NCI-H1694 treated with DMSO at 0.1 percent for 48 hours (cell line): Measurements from ENCODE around the gene CD6.

Experiments used
- DNase-seq: peaks from one replicate; lab custom pipeline; 2025; lab: John Stamatoyannopoulos, UW

CD6 gene

GRCh38 chr11:60934790-60935605 lies 36.5 kb upstream of the CD6 start:
- no peak for DNase-seq

- no peak for DNase-seq
Measured at GRCh38 chr11:60935676-60936442, 35.6 kb upstream of the CD6 start.

GRCh38 chr11:60936467-60937143 lies 34.9 kb upstream of the CD6 start:
- no peak for DNase-seq

GRCh38 chr11:60937144-60937527 lies 34.3 kb upstream of the CD6 start:
- no peak for DNase-seq

DNA sequence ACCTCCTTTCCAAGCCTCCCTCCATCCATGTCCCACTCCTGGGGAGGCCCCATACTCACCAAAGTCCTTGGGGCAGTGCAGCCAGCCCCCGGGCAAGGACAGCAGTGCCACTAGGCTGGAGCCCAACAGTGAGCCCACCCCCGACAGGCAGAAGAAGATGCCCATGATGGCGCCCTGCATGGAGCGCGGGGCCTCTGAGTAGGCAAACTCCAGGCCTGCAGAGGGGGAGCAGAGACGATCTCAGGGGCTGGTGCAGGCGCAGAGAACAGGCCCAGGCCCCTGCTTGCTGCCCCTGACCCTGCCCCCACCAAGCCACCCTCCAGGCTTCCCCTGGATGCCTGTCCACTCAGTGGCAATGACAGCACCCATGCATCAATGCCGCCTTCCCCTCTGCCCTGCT lies 33.7 kb upstream of the CD6 start:
- DNase-seq = no peak

DNA sequence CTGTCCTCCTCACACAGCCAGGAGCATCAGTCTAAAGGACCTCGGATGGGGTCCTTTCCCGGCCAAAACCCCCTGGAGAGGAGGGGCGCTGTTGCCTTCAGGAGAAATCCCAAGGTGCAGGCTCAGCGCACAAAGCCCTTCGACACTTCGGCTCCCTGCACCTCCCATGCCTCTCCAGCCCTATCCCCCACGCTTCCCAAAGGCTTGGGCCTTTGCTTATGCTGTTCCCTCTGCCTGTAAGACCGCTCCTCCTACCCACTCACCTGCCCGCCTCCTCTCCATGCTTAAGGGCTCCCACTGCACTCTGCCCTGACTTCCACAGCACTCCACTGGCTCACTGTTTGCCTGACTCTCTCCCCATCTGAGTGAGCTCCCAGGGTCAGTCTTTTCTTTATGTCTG lies 33.0 kb upstream of the CD6 start:
- DNase-seq = no peak

GRCh38 chr11:60939301-60939700 lies 32.2 kb upstream of the CD6 start:
- no peak for DNase-seq

GRCh38 chr11:60939855-60940254 lies 31.6 kb upstream of the CD6 start:
- DNase-seq = no peak

- DNase-seq = no peak
Measured at GRCh38 chr11:60941371-60942119, 29.9 kb upstream of the CD6 start.

GRCh38 chr11:60942219-60942618 lies 29.3 kb upstream of the CD6 start:
- no peak for DNase-seq

DNA sequence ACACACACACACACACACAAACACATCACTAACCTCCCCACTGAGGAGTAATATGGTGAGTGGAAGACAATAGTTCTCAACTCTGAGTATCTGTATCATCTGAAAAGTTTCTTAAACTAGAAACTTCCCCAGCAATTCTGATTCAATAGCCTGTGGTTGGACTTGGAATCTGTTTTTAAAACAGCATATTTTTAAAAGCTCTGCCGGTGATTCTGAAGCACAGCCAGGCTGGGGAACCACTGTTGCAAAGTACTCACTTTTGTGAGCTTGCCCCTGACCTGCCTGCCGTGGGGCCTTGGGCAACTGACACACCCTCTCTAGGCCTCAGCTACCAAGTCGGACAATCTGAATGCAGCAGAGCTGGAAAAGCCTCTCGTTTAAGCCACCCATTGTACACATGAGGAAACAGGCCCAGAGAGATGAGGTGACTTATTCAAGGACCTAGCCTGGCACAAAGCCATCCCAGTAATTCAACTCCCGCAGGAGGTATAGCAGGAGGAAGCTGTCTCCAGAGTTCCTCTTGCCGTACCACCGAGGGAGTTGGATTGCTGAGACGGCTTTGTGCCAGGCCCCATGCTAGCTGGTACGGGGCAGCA lies 28.4 kb upstream of the CD6 start:
- DNase-seq = no peak

DNA sequence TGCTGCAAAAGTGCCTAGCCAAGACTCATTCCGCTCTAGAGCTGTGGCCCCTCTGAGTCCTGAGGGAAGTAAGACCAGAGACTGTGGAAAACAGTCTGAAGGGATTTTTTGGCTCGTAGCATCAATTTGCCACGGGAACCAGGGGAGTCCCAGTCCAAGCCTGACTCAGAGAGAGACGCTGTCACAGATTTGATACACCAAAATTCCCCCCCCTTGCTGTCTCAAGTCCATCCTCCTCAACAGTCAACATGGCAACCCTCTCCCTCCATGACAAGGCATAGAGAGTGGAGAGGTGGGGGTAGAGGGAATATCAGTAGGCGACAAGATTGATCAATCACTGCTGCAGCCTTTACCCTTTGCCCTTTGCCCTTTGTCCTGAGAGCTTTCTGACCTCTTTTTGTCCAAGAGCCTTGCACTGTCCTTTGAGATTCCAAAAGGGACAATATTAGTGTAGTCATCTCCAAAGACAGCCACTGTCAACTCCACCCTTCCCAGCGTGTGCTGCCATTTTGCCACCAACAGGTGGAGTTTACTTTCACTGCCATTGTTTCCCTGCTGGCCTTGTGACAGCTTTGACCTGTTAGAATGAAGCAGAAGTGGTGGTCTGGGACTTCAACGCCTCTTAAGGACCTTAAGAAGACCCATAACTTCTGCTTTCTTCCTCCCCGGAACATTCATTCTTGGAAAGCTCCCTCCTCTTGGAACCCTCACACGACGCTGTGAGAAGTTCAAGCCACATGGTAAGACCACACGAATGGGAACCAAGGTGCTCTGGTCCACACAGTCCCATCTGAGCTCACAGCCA lies 26.8 kb upstream of the CD6 start:
- no peak for DNase-seq

GRCh38 chr11:60945295-60945667 lies 26.2 kb upstream of the CD6 start:
- no peak for DNase-seq

DNA sequence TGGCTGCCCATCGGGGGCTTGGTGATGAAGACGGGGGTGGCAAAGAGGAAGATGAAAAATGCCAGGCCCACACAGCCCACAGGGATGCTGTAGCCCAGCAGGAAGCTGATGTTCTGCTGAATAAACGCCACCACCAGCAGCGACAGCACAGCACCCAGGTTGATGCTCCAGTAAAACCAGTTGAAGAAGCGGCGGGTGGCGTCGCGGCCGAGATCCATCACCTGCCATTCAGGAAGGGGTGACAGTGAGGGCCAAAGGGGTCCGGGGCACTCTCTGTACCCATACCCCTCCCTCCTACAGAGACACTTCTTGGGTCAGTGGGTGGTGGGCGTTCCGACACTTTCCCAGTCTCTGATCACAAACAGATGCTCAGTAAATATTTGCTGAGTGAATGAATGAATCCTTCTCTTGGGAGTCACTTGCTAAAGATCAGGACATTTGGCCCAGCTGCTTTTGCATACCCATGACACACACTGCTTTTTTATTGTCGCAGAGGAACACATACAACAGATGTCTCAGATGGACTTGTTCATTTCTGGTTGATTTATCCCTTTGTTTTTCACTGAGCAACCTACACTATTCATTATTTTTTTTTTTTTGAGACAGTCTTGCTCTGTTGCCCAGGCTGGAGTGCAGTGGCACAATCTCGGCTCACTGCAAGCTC lies 24.7 kb upstream of the CD6 start:
- DNase-seq = peak; percentile 89

DNA sequence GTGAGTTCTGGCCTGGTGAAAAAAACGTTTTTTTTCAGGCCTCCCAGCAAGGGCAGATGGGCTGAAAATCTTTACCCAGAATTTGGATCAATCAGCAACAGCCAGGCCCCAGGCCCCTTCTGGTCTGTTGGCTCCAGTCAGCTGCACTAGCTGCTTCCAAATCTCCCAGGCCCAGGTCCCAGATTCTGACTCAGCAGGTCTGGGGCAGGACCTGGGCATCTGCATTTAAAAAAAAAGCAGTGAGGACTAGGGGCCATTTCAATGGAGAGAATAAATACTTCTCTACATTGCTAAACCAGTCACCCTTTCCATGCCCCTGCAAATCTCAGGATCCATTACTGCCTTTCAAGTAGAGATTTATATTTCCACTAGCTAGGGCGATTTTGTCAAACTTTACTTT lies 23.8 kb upstream of the CD6 start:
- peak; percentile 70 for DNase-seq

DNA sequence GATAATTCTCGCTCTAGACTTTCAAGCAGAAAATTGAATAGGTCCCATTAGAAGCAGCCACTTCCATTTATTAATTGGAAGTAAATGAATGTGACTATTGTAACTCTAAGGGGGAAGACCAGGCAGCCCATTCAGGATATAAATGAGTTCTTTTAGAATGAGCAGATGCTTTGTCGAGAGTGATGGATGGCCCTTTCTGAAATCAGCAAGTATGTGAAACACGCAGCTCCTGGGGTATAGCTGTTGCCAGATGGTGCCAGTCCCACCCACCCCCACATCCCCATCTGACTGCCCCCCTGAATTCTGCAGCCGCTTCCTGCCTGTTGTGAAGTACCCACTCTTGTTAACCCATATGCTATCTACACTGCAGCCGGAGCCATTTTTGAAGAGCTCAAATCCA lies 23.2 kb upstream of the CD6 start:
- peak; percentile 88 for DNase-seq

DNA sequence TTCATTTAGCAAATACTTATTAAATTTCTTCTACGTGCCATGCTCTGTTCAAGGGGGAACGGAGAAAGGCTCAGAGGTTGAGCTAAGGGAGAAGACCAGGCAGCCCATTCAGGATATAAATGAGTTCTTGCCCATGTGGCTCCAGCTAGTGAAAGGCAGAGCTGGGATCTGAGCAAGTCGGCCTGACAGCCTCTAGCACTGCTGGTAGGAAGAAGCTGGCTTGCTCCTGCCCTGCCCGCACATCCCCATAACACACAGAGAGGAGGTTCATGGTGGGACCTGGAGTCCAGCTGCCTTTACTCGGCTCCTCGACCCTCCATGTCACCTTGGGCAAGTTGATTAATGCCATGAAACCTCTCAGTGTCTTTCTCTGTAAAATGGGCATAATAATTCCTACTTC lies 21.5 kb upstream of the CD6 start:
- no peak for DNase-seq

DNA sequence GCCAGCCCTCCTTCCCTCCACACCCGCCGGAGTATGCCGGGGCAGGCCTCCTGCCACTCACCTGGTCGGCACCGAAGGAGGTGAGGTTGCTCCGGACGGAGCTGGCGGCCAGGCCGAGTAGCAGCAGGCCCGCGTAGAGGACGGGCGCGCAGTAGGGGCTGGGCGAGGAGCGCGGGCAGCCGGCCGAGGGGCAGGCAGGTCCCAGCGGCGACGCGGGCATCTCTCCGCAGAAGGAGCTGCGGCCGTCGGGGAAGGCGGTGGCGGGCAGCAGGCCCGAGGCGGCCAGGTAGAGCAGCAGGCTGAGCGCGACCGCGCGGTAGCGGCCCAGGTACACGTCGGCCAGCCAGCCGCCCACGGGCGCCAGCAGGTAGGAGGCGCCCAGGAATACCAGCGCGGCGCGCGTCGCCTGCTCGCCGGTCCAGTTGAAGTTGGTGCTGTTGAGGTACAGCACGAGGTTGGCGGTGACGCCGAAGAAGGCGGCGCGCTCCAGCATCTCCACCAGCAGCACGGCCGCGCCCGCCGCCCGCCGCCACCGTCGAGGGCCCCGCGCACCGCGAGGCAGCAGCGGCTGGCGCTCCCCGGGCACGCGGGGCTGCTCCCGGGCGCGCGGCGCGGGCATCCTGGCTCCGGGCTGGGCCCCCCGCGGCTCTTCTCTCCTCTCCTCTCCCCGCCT lies 20.4 kb upstream of the CD6 start:
- no peak for DNase-seq

DNA sequence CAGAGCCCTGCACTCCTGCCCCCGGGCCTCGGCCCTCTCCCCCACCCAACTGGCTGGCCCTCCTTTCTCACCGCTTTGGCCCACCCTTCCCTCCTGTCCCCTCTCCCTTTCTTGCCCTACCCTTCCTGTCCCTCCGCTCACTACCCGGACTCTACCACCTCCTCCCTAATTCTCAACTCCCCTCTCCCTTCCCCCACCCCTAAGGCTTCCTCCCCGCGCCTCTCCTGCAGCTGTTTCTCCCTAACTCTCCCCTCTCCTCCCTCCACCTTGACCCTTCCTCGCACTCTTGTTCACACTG lies 19.9 kb upstream of the CD6 start:
- DNase-seq = no peak
